ENCODE results near the gene CAMTA1. TPM values are rescaled to one million over a fixed set of nuclear protein-coding genes. Genes with fewer than 3 reads are reported as not detected.

Gene CAMTA1
- total RNA-seq, 1 donor from 2014 or later: 47.9 TPM

DNA sequence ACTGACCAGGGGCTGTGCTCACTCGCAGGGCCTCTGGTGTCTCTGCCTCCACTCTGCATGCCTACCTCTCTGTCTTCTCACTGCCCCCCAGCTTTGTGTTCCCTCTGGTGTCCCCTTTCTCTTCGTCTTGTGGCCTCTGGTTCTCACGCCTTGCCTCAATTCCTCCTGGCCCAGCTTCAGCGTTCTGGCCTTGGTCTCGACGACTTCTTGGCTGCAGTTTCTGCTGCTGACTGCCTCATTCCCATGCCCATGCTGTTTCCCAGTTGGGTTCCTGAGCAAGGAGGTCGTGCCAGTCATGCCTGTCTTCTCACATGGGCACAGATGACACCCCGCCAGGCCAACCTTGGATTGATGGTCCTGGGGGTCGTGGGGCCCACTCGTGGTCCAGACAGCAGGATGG, 562.8 kb downstream of the CAMTA1 start:
- H3K4me1 ChIP-seq: no peaks in the 10 kb centered on the region
- intact Hi-C loops (cut with DNase I): no loop called here
- no peaks in the 10 kb centered on the region for H3K36me3 ChIP-seq
- no peak for DNase-seq
- no peak for ATAC-seq
- TF ChIP-seq, protein P1, sequence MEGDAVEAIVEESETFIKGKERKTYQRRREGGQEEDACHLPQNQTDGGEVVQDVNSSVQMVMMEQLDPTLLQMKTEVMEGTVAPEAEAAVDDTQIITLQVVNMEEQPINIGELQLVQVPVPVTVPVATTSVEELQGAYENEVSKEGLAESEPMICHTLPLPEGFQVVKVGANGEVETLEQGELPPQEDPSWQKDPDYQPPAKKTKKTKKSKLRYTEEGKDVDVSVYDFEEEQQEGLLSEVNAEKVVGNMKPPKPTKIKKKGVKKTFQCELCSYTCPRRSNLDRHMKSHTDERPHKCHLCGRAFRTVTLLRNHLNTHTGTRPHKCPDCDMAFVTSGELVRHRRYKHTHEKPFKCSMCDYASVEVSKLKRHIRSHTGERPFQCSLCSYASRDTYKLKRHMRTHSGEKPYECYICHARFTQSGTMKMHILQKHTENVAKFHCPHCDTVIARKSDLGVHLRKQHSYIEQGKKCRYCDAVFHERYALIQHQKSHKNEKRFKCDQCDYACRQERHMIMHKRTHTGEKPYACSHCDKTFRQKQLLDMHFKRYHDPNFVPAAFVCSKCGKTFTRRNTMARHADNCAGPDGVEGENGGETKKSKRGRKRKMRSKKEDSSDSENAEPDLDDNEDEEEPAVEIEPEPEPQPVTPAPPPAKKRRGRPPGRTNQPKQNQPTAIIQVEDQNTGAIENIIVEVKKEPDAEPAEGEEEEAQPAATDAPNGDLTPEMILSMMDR (IDR thresholded peaks at IDR 0.05): no peak
- H3K27me3 ChIP-seq (ENCODE audit: low read depth): no peaks in the 10 kb centered on the region
- H3K9me3 ChIP-seq: no peaks in the 10 kb centered on the region
- no peak overlapping the region for H3K27ac ChIP-seq
- no peak overlapping the region for H3K4me3 ChIP-seq

- Histone ChIP-seq H3K4me1 (no peaks in the 10 kb centered on the region), H3K9me3 (no peaks in the 10 kb centered on the region), H3K4me3 (no peak overlapping the region), H3K36me3 (no peaks in the 10 kb centered on the region), H3K27me3 (ENCODE audit: low read depth) (no peaks in the 10 kb centered on the region), H3K27ac (no peak overlapping the region)
- no peak for ATAC-seq
- intact Hi-C loops (cut with DNase I): no loop called here
- DNase-seq: no peak
- TF ChIP-seq, protein P1 (IDR thresholded peaks at IDR 0.05): no peak
Observed at GRCh38 chr1:7348580-7348979, 563.3 kb downstream of the CAMTA1 start.

GRCh38 chr1:7350804-7351203, 565.5 kb downstream of the CAMTA1 start:
- intact Hi-C loops (cut with DNase I): no loop called here

DNA sequence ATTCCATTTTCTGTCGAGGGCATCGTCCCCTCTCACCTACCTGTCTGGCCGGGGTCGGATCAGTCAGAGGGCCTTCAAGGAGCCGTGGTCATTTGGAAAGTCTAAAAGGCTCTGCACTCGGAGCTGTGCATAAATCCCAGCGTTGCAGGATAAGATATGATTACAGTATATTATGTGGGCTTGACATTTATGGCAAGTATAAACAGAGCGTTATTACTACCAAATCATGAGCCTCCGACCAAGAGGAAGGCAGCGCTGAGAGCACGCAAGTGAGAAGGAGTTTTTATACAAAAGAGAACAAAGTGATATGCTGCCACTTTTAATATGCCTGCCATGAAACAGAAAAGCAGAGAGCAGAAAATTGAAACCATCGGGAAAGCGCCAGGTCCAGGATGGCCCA, 566.4 kb downstream of the CAMTA1 start:
- H3K27me3 ChIP-seq (ENCODE audit: low read depth): no peaks in the 10 kb centered on the region
- no peaks in the 10 kb centered on the region for H3K9me3 ChIP-seq
- intact Hi-C loops (cut with DNase I): no loop called here
- no peaks in the 10 kb centered on the region for H3K36me3 ChIP-seq
- TF ChIP-seq, protein P1 (IDR thresholded peaks at IDR 0.05): no peak
- ATAC-seq (no peak), DNase-seq (no peak)
- no peak overlapping the region for H3K4me3 ChIP-seq
- no peak overlapping the region for H3K27ac ChIP-seq
- H3K4me1 ChIP-seq: no peaks in the 10 kb centered on the region

More at GRCh38 chr1:7350804-7351203, 565.5 kb downstream of the CAMTA1 start:
- DNase-seq: no peak
- no peaks in the 10 kb centered on the region for H3K36me3 ChIP-seq
- no peaks in the 10 kb centered on the region for H3K4me1 ChIP-seq
- H3K27ac ChIP-seq: no peak overlapping the region
- no peaks in the 10 kb centered on the region for H3K9me3 ChIP-seq
- no peak overlapping the region for H3K4me3 ChIP-seq
- TF ChIP-seq, protein P1 (IDR thresholded peaks at IDR 0.05): no peak
- no peak for ATAC-seq
- no peaks in the 10 kb centered on the region for H3K27me3 ChIP-seq (ENCODE audit: low read depth)

DNA sequence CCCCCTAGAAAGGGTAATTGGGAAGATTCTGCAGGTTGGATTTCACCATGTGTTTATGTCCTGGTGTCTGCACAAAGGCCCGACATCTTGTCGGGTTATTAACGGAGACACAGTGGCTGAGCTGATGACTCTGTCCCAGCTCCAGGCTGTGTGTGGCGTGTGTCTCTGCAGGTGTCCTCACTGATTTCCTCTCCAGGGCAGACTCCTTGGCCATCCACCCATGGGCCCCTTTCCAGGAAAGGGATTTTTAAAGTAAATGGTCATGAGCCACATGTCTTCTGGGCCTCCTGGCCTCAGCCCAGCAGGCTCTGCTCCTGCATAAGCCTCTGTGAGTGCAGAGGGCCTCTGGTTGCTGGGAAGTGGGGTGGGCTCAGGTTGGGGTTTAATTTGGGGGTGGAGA, 567.1 kb downstream of the CAMTA1 start:
- no peak for DNase-seq
- H3K36me3 ChIP-seq: no peaks in the 10 kb centered on the region
- intact Hi-C loops (cut with DNase I): no loop called here
- H3K27ac ChIP-seq: no peak overlapping the region
- no peaks in the 10 kb centered on the region for H3K27me3 ChIP-seq (ENCODE audit: low read depth)
- TF ChIP-seq, protein P1 (IDR thresholded peaks at IDR 0.05): no peak
- H3K9me3 ChIP-seq: no peaks in the 10 kb centered on the region
- H3K4me1 ChIP-seq: no peaks in the 10 kb centered on the region
- no peak for ATAC-seq
- no peak overlapping the region for H3K4me3 ChIP-seq

DNA sequence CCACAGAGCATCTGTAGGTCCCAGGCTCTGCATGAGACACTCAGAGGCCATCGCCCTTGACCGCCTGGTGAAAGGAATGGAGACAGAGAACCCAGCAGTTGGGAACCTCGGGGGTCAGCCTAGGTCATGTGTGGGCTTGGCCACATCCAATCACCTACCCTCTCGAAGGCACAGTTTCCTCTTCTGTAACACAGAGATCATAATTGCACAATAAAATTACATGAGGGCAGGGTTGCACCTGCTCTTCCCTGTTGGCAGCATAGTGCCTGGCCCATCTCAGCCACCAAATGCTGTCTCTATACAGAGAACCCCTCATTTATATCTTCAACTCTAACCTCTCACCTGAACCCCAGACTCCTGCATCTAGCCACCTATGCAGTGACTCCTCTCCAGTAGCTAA, 567.7 kb downstream of the CAMTA1 start:
- no peaks in the 10 kb centered on the region for H3K4me1 ChIP-seq
- no peaks in the 10 kb centered on the region for H3K36me3 ChIP-seq
- no peak overlapping the region for H3K27ac ChIP-seq
- no peak for DNase-seq
- TF ChIP-seq, protein P1 (IDR thresholded peaks at IDR 0.05): no peak
- no peak overlapping the region for H3K4me3 ChIP-seq
- no peaks in the 10 kb centered on the region for H3K9me3 ChIP-seq
- no peaks in the 10 kb centered on the region for H3K27me3 ChIP-seq (ENCODE audit: low read depth)
- no peak for ATAC-seq
- intact Hi-C loops (cut with DNase I): no loop called here

Data from lower lobe of right lung (tissue), 2 donors.